MCF 10A (cell line): ENCODE results near the gene ZNF138. TPM values are rescaled to one million over a fixed set of nuclear protein-coding genes. Genes with fewer than 3 reads are reported as not detected.

Experiments used
- BruUV-seq: library from RNA; stranded (reverse); fragments of 400-500 nt; replicated peaks from 2 replicates; lab custom pipeline; 2021; lab: Mats Ljungman, UMichigan
- CTCF ChIA-PET: fragments of 300-600 bp; sonication (Branson Sonifier 250); formaldehyde crosslinking; extraction: SDS; loops from one replicate; lab custom pipeline; 2021; ENCODE audit warnings: antibody characterized with exemption, inconsistent platforms; lab: Yijun Ruan, JAX
- POLR2A ChIA-PET: fragments of 300-600, 350-650 bp; sonication (Branson Sonifier 250); formaldehyde crosslinking; extraction: SDS; loops from one replicate; lab custom pipeline; 2020; ENCODE audit warnings: antibody characterized with exemption, inconsistent platforms; lab: Yijun Ruan, JAX
- DNase-seq: peaks from one replicate; pipeline ENCODE4 v3.0.0-alpha.2; 2018; ENCODE audit not compliant: unreplicated experiment
- H3K27ac Mint-ChIP-seq: one replicate; pipeline ENCODE4 v1.8.0; 2022; ENCODE audit warnings: mild to moderate bottlenecking, low read depth, mixed read lengths; ENCODE audit not compliant: unreplicated experiment
- H3K27me3 Mint-ChIP-seq: one replicate; pipeline ENCODE4 v1.8.0; 2022; ENCODE audit warnings: mixed read lengths; ENCODE audit not compliant: insufficient read depth, unreplicated experiment
- H3K36me3 Mint-ChIP-seq: one replicate; pipeline ENCODE4 v1.8.0; 2022; ENCODE audit warnings: mild to moderate bottlenecking, moderate library complexity, mixed read lengths; ENCODE audit not compliant: insufficient read depth, unreplicated experiment
- H3K4me1 Mint-ChIP-seq: one replicate; pipeline ENCODE4 v1.8.0; 2022; ENCODE audit warnings: mixed read lengths; ENCODE audit not compliant: insufficient read depth, unreplicated experiment
- H3K4me3 Mint-ChIP-seq: one replicate; pipeline ENCODE4 v1.8.0; 2022; ENCODE audit warnings: mild to moderate bottlenecking, moderate library complexity, mixed read lengths; ENCODE audit not compliant: unreplicated experiment
- H3K9me3 Mint-ChIP-seq: one replicate; pipeline ENCODE4 v1.8.0; 2022; ENCODE audit warnings: mixed read lengths; ENCODE audit not compliant: unreplicated experiment
- intact Hi-C: fragments of 100-400 bp; cut with micrococcal nuclease; formaldehyde crosslinking; loops from 2 replicates; pipeline ENCODE4 v1.14.1; 2022
- total RNA-seq: library from RNA; stranded (reverse); gene quantifications from 2 replicates; pipeline ENCODE4 v1.2.3, GENCODE V29; 2022
- TF ChIP-seq, protein P1 (sequence below): fragments of 200-600 bp; IDR thresholded peaks from one replicate; pipeline ENCODE4 v1.8.0; 2022; ENCODE audit warnings: antibody characterized with exemption, mild to moderate bottlenecking; ENCODE audit not compliant: unreplicated experiment

The ZNF138 gene
- total RNA-seq, 1 experiment from 2014 or later = 3.3 TPM

- BruUV-seq = no TSS peak
These were observed 73.7 kb downstream of the ZNF138 start for GRCh38 chr7:64867863-64868440.

GRCh38 chr7:64868499-64868898 is 74.3 kb downstream of the ZNF138 start:
- Mint-ChIP-seq H3K4me1 (no peaks in the 10 kb centered on the region), H3K27me3 (no peaks in the 10 kb centered on the region), H3K36me3 (no peaks in the 10 kb centered on the region), H3K27ac (no peak overlapping the region), H3K4me3 (no peak overlapping the region), H3K9me3 (peaks cover 21% of the 10 kb centered on the region)
- DNase-seq = no peak
- intact Hi-C loops = no loop called here
- TF ChIP-seq, protein P1, sequence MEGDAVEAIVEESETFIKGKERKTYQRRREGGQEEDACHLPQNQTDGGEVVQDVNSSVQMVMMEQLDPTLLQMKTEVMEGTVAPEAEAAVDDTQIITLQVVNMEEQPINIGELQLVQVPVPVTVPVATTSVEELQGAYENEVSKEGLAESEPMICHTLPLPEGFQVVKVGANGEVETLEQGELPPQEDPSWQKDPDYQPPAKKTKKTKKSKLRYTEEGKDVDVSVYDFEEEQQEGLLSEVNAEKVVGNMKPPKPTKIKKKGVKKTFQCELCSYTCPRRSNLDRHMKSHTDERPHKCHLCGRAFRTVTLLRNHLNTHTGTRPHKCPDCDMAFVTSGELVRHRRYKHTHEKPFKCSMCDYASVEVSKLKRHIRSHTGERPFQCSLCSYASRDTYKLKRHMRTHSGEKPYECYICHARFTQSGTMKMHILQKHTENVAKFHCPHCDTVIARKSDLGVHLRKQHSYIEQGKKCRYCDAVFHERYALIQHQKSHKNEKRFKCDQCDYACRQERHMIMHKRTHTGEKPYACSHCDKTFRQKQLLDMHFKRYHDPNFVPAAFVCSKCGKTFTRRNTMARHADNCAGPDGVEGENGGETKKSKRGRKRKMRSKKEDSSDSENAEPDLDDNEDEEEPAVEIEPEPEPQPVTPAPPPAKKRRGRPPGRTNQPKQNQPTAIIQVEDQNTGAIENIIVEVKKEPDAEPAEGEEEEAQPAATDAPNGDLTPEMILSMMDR = no peak
- ChIA-PET CTCF (no interaction called here), POLR2A (no interaction called here)
- no TSS peak for BruUV-seq

More at GRCh38 chr7:64867863-64868440, 73.7 kb downstream of the ZNF138 start:
- intact Hi-C loops = no loop called here
- peaks cover 21% of the 10 kb centered on the region for H3K9me3 Mint-ChIP-seq
- TF ChIP-seq, protein P1 = no peak
- H3K27me3 Mint-ChIP-seq = no peaks in the 10 kb centered on the region
- ChIA-PET POLR2A (no interaction called here), CTCF (no interaction called here)
- no peaks in the 10 kb centered on the region for H3K36me3 Mint-ChIP-seq
- H3K4me3 Mint-ChIP-seq = no peak overlapping the region
- H3K4me1 Mint-ChIP-seq = no peaks in the 10 kb centered on the region
- H3K27ac Mint-ChIP-seq = no peak overlapping the region
- DNase-seq = no peak

DNA sequence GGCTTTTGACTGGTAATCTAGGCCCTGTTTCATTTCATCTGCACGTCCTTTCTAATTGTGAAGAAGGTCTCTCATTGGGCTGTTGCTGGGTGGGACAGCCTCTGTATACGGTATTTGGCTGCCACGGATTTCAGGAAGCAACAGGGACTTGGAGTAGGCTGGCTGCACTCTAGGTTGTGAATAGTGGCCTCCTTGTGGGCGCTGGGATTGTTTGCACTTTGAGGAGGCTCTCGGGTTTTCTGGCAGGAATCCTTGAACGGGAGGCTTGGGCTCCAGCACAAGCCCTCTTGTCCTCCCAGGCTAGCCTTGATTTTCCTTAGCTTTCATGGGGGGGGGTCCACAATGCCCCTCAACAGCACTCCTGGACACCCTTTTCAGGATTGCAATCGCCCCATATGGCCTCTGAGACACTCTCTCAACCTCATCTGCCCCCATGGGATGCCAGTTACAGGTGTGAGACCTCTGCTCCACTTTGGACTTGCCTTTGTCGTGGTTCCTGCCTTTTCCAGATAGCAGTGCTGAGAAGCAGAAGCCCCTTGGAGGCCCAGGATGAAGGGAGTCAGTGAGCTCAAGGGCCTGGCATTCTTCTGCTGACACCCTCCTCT is 75.0 kb downstream of the ZNF138 start:
- POLR2A ChIA-PET = no interaction called here
- intact Hi-C loops = no loop called here
- TF ChIP-seq, protein P1 = no peak
- Mint-ChIP-seq H3K4me1 (no peaks in the 10 kb centered on the region), H3K27ac (no peak overlapping the region), H3K9me3 (peaks cover 21% of the 10 kb centered on the region), H3K27me3 (no peaks in the 10 kb centered on the region), H3K36me3 (no peaks in the 10 kb centered on the region), H3K4me3 (no peak overlapping the region)
- CTCF ChIA-PET = no interaction called here
- no peak for DNase-seq
- no TSS peak for BruUV-seq

GRCh38 chr7:64869912-64870562 is 75.8 kb downstream of the ZNF138 start:
- Mint-ChIP-seq H3K4me3 (no peak overlapping the region), H3K27me3 (no peaks in the 10 kb centered on the region), H3K36me3 (no peaks in the 10 kb centered on the region), H3K27ac (no peak overlapping the region), H3K9me3 (peaks cover 21% of the 10 kb centered on the region), H3K4me1 (no peaks in the 10 kb centered on the region)
- TF ChIP-seq, protein P1 = no peak
- BruUV-seq = no TSS peak
- CTCF ChIA-PET = no interaction called here
- DNase-seq = no peak
- POLR2A ChIA-PET = no interaction called here
- intact Hi-C loops = no loop called here
